Measurements from ENCODE around the gene KRIT1. TPM values are rescaled to one million over a fixed set of nuclear protein-coding genes. Genes with fewer than 3 reads are reported as not detected.

KRIT1 gene
- total and polyA plus RNA-seq, 2 donors from 2014 or later, result 15.2 to 48.7 TPM

DNA sequence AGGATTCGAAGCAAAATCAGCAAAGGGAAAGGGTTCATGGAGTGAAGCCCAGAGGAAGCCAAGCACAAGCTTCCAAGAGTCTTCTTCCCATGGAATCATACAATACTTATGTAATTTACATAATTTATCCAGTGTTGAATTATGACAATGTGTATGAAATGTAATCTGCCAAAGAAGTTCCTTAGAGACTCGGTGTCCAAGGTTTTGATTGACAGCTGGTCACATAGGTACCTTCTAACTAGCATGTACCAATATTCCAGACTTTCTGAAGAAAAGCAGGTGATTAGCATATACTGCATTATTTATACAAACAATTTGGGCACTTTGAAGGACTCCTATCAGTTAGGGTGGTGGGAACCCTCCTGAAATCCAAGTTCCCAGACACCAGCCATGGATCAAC is 35.3 kb upstream of the KRIT1 start:
- H3K27me3 ChIP-seq (ENCODE audit: control insufficient read depth, insufficient read depth, low read length), result no peaks in the 10 kb centered on the region
- H3K36me3 ChIP-seq (ENCODE audit: control insufficient read depth in 2 of 3, insufficient read depth in 3 of 3, low read length in 3 of 3), result no peaks in the 10 kb centered on the region
- intact Hi-C loops (cut with DNase I), result no loop called here
- no peak for TF ChIP-seq CTCF (IDR thresholded peaks at IDR 0.05; ENCODE audit: borderline replicate concordance, extremely low read depth, insufficient read depth)
- FAIRE-seq, result no peak
- H3K27ac ChIP-seq (ENCODE audit: low read depth in 2 of 2, low read length in 2 of 2), result no peak overlapping the region
- no peak for DNase-seq
- peaks cover 0 to 7% (median 0%) of the 10 kb centered on the region in 3 donors for H3K4me1 ChIP-seq (ENCODE audit: control insufficient read depth in 2 of 3, insufficient read depth in 2 of 3, low read depth in 1 of 3, low read length in 3 of 3)
- no peaks in the 10 kb centered on the region for H3K9me3 ChIP-seq (ENCODE audit: control insufficient read depth in 2 of 3, insufficient read depth in 1 of 3, low read length in 3 of 3)
- no peak overlapping the region for H3K4me3 ChIP-seq (ENCODE audit: low read length in 3 of 3)
- H3K9ac ChIP-seq (ENCODE audit: low read length in 3 of 3), result no peak overlapping the region

GRCh38 chr7:92279396-92280031 is 33.8 kb upstream of the KRIT1 start:
- Histone ChIP-seq H3K9me3 (ENCODE audit: control insufficient read depth in 2 of 3, insufficient read depth in 1 of 3, low read length in 3 of 3) (no peaks in the 10 kb centered on the region), H3K36me3 (ENCODE audit: control insufficient read depth in 2 of 3, insufficient read depth in 3 of 3, low read length in 3 of 3) (no peaks in the 10 kb centered on the region), H3K4me3 (ENCODE audit: low read length in 3 of 3) (no peak overlapping the region), H3K27ac (ENCODE audit: low read depth in 2 of 2, low read length in 2 of 2) (no peak overlapping the region), H3K9ac (ENCODE audit: low read length in 3 of 3) (no peak overlapping the region), H3K27me3 (ENCODE audit: control insufficient read depth, insufficient read depth, low read length) (no peaks in the 10 kb centered on the region), H3K4me1 (ENCODE audit: control insufficient read depth in 2 of 3, insufficient read depth in 2 of 3, low read depth in 1 of 3, low read length in 3 of 3) (peaks cover 0 to 7% (median 0%) of the 10 kb centered on the region in 3 donors)
- peak in 1 of 5 donors; percentile 37 for DNase-seq
- no peak for TF ChIP-seq CTCF (IDR thresholded peaks at IDR 0.05; ENCODE audit: borderline replicate concordance, extremely low read depth, insufficient read depth)
- intact Hi-C loops (cut with DNase I), result no loop called here
- FAIRE-seq, result no peak

GRCh38 chr7:92276460-92276864 is 30.7 kb upstream of the KRIT1 start:
- Histone ChIP-seq H3K9ac (ENCODE audit: low read length in 3 of 3) (no peak overlapping the region), H3K36me3 (ENCODE audit: control insufficient read depth in 2 of 3, insufficient read depth in 3 of 3, low read length in 3 of 3) (no peaks in the 10 kb centered on the region), H3K27me3 (ENCODE audit: control insufficient read depth, insufficient read depth, low read length) (no peaks in the 10 kb centered on the region), H3K4me3 (ENCODE audit: low read length in 3 of 3) (no peak overlapping the region), H3K9me3 (ENCODE audit: control insufficient read depth in 2 of 3, insufficient read depth in 1 of 3, low read length in 3 of 3) (no peaks in the 10 kb centered on the region), H3K4me1 (ENCODE audit: control insufficient read depth in 2 of 3, insufficient read depth in 2 of 3, low read depth in 1 of 3, low read length in 3 of 3) (peaks cover 0 to 7% (median 0%) of the 10 kb centered on the region in 3 donors), H3K27ac (ENCODE audit: low read depth in 2 of 2, low read length in 2 of 2) (no peak overlapping the region)
- intact Hi-C loops (cut with DNase I), result no loop called here
- FAIRE-seq (no peak), DNase-seq (no peak)
- TF ChIP-seq CTCF (IDR thresholded peaks at IDR 0.05; ENCODE audit: borderline replicate concordance, extremely low read depth, insufficient read depth), result no peak

DNA sequence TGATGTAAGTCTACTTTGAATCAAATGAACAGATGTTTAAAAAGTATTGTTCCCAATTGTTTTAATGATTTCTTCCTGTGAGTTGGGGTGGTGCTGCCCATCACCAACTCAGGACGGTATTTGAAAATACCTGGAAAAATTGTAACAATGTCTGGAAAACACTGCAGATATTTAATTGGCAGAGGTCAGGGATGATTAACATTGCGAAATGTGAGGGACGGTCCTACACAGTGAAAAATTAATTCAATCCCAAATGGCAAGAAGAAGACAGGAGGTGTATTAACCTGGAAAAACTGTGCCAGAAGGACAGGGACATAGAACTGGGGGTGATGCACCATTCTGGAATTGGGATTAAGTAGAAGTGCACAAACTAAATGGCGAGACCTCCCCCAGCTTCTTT is 29.6 kb upstream of the KRIT1 start:
- Histone ChIP-seq H3K9me3 (ENCODE audit: control insufficient read depth in 2 of 3, insufficient read depth in 1 of 3, low read length in 3 of 3) (no peaks in the 10 kb centered on the region), H3K9ac (ENCODE audit: low read length in 3 of 3) (no peak overlapping the region), H3K4me3 (ENCODE audit: low read length in 3 of 3) (no peak overlapping the region), H3K4me1 (ENCODE audit: control insufficient read depth in 2 of 3, insufficient read depth in 2 of 3, low read depth in 1 of 3, low read length in 3 of 3) (peaks cover 0 to 7% (median 0%) of the 10 kb centered on the region in 3 donors), H3K36me3 (ENCODE audit: control insufficient read depth in 2 of 3, insufficient read depth in 3 of 3, low read length in 3 of 3) (no peaks in the 10 kb centered on the region), H3K27me3 (ENCODE audit: control insufficient read depth, insufficient read depth, low read length) (no peaks in the 10 kb centered on the region), H3K27ac (ENCODE audit: low read depth in 2 of 2, low read length in 2 of 2) (no peak overlapping the region)
- FAIRE-seq (no peak), DNase-seq (no peak)
- no peak for TF ChIP-seq CTCF (IDR thresholded peaks at IDR 0.05; ENCODE audit: borderline replicate concordance, extremely low read depth, insufficient read depth)
- intact Hi-C loops (cut with DNase I), result no loop called here

All from kidney (tissue), 14 donors.